Hindlimb muscle (tissue), 1 donor: ENCODE results near the gene DGKD. TPM values are rescaled to one million over a fixed set of nuclear protein-coding genes. Genes with fewer than 3 reads are reported as not detected.

Source experiments
- DNase-seq: peaks from one replicate; pipeline ENCODE4 v3.0.0-alpha.2; 2013
- polyA plus RNA-seq: library from polyadenylated mRNA; unstranded; fragments of 120-200 nt; gene quantifications from one replicate; pipeline ENCODE4 v1.2.1, GENCODE V29; 2013; ENCODE audit not compliant: insufficient read length

DGKD gene
- polyA plus RNA-seq, 1 donor, result 26.1 TPM

DNA sequence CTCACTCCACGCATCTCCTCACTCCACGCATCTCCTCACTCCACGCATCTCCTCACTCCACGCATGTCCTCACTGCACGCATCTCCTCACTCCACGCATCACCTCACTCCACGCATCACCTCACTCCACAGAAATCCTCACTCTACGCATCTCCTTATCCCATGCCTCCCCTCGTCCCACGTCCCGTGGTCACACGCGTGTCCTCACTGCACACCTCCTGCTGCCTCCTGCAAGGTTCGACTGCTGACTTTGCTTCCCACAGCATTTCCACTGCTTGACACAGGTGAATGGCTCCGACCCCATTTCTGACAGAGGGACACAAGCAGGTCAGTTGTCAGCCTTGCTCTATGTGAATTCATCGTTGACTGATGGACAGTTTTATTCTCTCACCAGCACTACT, 109.3 kb downstream of the DGKD start:
- DNase-seq, result no peak

DNA sequence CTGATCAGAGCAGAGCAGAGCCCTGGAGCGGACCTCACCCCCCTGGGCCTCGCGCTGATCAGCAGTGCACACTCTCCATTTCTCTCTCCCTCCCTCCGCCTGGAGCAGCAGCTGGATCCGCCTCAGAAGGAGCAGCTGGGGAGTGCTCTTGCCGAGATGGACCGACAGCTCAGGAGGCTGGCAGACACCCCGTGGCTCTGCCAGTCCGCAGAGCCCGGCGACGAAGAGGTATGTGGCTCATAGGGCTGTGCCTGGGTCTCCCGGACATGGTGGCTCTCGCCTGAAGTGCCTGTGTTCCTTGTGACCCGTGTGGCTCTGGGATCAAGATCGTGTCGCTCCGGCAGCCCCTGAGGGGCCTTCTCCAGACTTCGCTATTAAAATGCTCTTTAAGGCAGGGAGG, 109.8 kb downstream of the DGKD start:
- DNase-seq, result no peak

DNA sequence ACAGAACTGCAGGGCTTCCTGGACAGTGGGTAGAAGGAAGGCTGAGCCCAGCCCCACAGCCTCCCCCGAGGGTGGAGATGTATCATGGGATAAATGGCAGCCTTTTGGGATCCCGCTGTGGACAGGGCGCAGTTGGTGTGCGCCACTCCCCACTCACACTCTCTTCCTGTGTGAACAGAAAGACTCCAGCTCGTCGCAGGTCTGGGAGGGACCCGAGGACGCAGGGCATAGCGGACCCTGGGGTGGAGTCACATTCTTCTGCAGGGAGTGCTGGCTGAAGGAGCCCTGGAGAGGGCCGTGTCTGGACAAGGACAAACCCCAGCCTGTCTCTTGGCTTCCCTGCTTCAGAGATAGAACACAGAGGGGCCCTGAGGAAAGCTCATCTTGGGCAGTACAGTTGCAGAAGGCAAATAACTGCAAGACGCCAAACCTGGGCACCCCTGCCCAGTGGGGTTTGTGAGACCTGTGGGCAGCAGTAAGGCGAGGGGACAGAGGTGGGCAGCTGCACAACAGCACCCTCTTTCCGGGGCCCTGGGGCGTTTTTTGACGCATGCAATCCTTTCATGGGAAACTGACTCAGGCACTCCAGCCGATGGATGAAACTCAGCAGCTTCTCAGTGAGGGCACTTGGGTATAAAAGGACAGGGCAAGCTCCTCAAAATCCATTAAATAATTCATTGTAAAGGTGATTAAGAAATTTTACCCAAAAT, 110.4 kb downstream of the DGKD start:
- no peak for DNase-seq

DNA sequence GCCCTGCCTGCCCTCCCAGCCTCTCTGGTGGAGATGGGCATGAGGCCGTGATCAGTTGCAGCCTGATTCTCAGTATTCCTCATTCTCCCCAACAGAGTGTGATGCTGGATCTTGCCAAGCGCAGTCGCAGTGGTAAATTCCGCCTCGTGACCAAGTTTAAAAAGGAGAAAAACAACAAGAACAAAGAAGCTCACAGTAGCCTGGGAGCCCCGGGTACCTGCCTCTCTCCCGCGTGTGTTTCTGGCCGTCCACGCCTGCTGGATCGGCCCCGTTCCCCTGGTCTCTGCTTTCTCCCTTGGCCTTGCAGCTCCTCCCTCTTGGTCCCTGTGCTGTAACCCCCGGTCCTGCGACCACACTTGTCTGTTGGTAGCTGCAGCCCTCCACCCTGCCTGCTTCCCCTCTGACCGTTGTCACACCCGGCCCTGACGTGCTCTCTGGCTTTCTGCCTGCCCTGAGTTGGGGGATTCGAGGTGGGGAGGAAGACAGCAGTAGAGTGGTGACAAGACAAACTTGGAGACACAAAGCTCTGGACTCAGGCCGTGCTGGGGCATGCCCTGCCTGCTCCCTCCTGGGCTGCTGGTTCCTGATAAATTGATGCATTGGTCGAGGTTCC, 112.8 kb downstream of the DGKD start:
- DNase-seq, result no peak

DNA sequence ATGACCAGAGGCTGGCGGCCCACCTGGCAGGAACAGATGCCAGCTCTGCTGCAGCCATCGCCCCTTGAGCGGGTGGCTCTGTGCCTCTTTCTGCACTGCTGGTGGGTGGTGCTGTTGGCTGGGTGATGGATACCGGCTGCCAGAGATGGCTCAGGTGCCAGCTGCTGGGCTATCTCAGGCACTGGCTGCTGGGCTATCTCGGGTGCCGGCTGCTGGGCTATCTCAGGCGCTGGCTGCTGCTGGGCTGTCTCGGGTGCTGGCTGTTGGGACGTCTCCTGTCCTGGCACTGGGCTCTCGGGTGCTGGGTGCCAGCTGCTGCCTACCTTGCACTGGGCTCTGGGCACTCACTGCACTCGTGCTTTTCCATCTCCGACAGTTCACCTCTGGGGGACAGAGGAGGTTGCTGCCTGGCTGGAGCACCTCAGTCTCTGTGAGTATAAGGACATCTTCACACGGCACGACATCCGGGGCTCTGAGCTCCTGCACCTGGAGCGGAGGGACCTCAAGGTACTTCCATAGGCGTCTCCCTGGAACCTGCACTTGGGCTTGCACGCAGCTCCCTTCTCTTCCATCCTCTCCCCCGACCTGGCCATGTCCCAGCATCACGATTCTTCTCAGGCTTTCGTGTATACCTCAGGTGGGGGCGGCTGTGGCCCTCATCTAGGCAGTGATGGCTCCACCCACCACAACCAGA, 113.9 kb downstream of the DGKD start:
- DNase-seq, result no peak

DNA sequence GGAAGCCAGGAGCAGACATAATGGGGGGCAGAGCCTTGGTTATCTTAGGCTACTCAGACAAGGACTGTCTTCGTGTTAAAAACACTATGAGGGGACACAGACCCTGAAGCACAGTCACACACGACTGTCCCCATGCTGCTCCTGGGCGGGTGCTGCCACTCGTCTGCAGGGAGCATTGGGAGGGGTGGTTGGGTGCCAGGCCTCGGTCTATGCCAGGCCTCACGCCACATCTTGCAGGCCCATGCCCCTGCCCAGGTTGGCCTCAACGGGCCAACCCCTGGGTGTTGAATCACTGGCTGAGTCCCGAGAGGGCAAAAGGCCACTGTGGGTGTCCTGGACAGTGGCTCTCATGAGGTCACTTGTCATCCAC, 114.4 kb downstream of the DGKD start:
- DNase-seq, result no peak

DNA sequence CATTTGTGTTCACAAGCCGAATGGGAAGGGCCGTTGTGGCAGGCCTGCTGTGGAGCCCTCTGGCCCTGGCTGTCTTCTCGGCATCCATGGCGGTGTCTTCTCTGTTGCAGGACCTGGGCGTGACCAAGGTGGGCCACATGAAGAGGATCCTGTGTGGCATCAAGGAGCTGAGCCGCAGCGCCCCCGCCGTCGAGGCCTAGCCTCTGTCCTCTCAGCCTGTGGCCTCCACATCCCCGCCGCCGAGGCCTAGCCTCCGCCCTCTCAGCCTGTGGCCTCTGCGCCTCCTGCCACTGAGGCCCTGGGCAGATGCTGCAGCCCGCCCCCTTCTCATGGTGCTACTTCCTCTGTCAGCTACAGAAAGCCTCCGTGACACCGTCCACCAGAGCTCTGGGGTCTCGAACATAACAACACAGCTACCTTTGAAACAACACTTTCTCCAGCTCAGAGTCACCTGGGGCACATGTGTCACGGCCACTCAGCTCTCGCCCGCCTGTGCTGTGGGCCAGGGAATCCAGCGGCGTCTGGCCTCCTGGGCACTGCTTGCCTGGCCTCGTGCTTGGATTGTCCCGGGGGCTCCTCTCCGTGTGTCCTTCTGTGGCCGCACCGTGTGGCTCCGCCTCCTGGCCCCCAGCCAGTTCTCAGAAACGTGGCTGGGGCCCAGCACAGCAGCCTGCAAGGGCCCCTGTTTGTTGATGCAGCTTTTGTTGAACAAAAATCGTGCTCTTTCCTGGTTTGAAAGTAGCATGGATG, 115.1 kb downstream of the DGKD start:
- DNase-seq, result peak; percentile 48

DNA sequence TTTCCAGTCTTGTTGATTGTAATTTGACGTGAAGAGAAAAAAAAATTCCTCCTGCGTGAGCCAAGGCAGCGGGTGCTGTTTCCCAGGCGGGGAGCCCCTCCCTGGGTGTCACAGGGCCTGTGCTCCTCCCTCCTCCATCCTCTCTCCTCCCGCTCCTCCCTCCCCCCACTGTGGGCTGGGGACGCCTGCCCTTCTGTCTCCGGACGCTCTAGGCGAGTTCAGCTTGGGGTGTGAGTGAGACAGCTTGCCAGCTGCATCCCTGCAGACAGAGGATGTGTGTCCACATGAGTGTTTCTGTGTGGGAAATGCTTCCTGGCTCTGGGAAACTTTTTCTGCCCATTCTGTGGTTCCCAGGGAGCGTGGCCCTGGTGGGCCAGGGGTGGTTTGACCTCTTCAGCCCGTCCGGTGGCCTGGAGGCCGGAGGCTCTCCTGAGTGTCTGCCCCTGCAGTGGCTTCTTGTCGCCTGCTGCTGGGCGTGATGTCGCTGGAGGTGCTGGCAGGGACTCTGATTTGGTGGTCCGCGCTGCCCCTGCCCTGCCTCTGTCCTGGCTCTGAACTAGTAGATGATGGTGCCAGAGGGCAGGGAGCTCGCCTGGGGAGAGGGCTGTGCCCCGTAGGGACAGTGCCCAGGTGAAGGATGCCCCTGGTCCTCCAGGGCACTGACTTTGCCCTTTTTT, 115.9 kb downstream of the DGKD start:
- DNase-seq, result peak; percentile 76

DNA sequence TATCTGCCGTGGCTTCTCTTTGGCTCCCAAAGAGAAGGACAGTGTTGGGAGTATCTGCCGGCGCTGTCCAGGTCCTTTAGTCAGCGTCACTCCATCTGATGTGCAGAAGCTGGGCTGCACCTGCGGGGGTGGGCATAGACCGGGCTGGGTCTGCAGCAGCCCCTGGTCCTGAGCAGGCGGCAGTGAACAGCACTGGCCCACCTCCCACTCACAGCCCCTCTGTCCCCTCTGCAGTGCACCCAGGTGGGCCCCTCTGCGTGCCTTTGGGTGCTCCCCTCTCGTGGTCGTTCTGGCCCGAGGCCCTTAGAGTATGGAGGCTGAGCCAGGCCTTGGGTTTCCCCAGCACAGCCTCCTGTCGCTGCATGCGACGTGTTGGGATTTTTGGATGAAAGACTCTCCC, 116.5 kb downstream of the DGKD start:
- no peak for DNase-seq

DNA sequence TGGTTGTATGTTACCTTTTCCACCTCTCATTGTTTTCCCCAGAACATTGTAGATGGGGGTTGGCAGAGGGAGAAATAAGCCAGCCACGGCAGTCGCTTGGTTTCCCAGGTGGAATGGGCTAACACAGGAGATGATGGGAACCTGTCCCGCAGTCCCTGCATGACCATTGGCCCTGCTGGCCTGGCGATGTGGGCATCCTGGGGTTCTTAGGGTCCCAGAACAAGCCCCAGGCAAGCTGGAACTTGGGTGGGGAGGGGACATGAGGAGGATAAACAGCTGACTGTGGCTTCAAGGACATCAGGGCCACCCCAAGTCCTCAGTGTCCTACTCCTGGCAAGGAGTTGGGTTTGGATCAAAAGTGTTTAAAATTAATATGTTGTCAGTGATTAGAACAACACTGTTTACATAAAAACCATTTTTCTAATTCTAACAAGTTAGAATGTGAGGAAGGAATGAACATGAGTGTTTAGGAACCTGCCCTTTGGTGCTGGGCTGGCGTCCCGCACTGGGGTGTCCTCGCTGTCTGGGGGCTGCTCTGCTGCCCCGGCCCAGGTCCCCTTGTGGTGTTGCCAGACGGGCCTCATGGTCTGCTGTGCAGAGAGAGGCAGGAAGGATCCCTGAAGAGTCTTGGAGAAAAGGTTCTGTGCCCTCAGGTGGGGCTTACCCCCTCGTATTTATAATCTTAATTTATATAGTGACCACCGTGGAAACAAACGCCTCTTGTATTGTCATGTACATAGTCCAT, 117.2 kb downstream of the DGKD start:
- no peak for DNase-seq

DNA sequence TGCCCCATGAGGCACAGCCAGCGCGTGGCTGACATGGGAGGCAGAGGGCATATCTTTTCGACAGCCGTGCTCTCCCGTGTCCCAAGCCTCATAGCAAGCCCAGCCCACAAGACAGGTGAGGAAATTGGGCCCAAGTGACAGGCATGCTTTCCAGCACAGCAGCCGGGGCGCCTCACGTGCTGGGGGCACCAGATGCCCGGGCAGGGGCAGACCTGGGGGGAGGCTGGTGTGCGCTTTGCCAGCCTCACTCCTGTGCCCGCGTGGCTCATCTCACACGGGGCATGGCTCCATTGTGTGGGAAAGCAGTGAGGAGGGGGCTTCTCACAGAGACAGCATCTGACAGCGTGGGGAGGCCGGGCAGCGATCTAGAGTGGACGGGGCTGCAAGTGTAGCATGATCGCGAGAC, 119.1 kb downstream of the DGKD start:
- DNase-seq, result no peak

DNA sequence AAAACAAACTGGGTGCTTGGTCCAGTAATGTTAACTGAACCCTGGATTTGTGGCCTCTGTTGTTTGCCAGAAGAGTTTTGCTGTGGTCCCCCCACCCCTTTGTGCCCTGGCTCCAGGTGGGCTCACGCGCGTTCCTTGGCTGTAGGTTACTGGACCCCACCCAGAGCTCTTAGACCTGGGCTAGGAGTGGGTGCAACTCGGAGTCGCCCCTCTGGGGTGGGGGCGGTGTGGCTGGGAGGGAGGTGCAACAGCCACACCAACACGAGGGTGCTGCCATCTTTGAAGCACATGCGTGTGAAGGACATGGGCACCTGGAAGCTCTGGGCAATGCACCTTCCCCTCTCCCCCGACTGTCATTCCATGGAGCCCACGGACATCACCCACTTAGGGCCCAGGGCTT, 119.6 kb downstream of the DGKD start:
- DNase-seq, result no peak

DNA sequence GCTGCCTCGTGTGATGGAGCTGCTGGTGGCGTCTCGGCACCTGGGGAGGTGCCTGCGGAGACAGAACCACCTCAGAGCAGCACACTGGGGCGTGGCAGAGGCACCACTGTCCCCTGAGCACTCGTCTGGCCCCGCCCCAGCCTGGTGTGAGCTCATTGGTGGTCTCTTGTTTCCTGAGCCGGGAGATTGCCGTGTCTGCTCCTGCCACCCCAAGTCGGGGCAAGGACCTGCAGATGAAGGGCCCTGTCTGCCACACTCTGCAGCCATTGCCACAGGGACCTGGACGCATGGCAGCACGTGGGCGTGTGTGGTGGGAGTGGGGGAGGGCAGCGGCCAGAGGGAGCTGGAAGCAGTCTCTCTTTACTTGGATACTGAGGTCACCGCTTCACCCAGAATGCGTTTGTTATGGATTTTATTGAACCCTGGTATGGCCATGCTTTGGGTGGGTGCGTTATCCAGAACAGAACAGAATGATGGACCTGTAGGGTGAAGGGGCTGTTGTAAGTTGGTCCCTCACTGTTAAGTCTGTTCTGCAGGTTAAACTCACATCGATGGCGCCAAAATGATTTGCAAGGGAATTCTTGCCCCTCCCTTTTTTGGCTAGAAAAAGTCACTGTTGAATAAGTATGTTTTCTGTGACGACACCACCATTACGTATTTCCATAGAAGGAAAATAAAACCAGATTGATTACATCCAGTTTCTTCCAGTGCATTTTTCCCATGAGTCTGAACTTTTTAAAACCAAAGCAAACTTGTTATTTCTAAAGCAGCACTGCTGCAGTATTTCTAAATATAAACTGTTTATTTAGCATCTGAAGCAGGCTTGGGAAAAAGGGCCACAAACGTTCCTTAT, 120.2 kb downstream of the DGKD start:
- peak; percentile 47 for DNase-seq

DNA sequence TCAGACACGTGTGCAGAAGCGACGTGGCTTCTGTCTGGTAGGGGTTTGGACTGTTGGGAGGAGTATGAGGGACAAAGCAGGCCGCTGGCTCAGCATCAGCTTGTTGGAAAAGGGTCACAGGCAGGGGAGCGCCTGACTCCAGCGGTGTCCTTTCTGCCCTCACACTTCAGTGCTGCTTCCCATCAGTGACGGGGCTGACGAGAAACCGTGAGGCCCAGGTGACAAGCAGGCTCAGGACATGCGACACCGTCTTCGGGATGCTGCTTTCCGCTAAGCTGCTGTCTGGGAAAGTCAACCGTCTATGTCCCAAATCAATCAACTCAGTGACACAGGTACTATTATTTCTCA, 121.7 kb downstream of the DGKD start:
- DNase-seq, result no peak

DNA sequence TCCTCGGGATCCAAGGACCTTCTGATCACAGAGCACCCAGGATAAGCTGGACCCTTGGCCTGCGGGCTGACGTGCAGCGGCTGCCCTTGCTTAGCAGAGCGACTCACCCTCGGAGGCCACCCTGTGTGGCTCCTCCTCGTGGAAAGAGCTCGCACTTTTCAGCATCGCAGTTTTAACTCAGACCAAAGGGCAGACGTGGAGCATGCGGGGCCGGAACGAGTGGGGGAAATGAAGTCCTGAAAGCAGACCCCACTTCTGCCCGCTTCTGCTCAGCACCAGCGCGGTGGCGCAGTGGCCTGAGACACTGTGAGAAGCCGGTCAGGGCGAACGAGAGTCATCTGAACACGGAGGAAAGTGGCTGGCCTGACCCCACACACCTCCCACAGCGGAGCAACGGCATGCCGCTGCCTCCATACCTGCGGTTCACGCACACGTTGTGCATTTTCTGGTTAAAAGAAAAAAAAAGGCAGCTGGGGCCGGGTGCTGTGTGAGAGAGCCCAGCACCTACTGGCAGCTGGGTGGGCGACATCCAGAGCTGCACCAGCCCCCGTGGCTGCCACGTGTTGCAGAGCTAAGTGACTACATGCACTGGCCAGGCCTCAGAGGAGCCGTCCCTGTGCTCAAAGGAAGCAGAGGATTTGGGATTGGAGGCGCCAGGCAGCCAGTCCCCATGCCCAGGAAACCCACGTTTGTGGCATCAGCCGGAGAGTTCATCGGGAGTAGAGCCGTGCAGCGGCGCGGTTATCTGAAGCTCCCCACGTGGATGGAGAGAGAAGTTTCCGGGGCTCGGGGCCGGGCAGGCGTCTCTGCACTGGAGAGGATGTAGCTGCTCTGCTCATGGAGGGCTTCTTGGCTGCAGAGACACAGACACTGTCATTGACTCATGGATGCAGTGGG, 122.6 kb downstream of the DGKD start:
- DNase-seq, result no peak

DNA sequence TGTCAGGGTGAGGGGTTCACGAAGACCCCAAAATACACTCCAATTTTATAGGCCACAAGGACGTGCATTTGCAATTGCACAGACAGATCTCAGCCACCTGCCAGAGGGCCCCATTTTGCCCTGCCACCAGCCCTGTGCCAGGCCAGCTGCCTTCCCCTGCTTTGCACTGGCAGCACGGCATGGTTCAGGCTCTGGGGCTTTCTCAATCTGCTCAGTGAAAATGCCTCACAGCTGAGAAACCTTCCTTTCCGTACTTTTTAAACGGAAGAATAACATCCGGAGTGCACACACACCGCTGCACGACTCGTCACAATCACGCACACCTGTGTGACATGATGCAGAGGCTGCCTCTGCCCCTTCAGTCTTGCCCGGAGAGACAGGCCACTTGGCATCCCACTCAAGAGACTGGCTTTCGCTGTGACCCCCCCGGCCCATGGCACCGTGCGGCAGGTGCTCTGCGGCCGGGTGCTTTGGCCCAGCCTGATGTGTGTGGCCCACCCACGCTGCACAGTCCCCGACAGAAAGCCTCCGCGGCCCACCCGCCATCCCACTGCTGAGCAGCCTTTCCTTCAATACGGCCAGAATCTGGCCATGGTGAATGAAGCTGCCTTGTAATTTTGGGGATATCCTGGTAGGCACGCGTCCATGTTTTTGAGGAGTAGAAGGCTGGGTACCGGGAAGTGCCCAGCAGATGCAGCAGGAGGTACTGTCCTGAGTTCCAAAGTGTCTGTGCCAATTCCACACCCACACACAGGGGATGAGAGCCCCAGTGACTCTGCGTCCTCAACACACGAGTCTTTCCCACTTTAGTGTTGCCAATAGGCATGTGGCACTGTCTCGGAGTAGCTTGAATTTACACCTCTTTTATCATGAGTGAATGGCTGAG, 123.5 kb downstream of the DGKD start:
- DNase-seq, result no peak

DNA sequence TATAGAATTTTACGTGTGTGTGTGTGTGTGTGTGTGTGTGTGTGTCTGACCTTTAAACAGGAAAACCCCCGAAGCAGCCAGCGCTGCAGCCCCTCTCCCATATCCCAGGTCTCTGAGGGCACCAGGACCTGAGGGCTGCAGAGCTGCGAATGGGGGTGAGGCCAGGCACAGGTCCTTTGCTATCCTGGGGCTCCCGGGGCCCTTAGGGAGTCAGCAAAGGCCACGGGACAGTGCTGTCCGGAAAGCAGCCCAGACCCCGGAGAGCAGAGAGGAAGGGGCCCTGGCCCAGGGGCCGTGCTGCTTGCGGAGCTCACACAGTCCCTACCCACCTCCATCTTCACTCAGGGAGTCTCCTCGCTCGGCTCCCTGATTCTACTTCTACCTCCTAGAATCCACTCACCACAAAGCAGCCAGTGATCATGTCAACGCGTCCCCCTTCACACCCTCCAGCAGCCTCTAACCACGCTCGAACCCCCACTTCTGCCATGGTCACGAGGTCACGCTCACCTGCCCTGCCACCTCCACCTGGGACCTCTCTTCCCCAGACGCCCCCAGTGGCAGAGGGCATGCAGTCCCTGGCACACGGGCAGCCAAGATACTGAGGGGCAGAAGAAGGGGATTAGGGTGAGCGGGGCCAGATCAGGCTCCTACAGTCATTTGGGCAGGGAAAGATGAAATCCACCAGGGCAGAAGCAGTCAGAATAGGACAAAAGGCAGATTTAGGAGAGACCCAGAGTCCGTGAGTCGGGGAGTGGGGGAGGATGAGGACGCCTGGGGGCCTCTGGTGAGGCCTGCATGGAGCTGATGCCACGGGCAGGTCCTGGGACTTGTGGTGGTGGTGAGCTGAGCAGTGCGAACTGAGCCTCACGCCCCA, 125.6 kb downstream of the DGKD start:
- no peak for DNase-seq
